CD4-positive, alpha-beta T cell treated with Interferon alpha-2 for 1 hour (primary cell): ENCODE data around the gene C1QC.

Source experiments
- DNase-seq, 2 donors: peaks; one replicate each; pipeline ENCODE4 v3.0.0-alpha.2; 2020 to 2022

C1QC gene

DNA sequence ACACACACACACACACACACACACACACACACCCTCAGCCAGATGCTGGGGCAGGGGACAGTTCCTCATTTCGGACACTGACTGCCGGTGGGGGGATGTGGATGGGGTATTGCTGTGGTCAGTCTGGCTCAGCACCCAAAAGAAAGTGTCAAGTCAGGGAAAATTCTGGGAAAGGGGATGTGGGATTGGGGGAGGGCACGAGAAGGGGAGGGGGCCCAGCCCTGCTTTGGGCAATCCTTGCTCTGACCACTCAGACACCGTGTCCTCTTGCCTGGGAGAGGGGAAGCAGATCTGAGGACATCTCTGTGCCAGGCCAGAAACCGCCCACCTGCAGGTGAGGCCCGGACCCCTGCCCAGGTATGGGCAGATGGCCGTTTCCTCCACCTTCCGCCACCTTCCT lies at the start of gene C1QC:
C1QC (plus strand) TSS at position 253 of the 400 bp plus-strand sequence. CDS start 391 bp downstream, outside the sequence.
- no peak for DNase-seq

DNA sequence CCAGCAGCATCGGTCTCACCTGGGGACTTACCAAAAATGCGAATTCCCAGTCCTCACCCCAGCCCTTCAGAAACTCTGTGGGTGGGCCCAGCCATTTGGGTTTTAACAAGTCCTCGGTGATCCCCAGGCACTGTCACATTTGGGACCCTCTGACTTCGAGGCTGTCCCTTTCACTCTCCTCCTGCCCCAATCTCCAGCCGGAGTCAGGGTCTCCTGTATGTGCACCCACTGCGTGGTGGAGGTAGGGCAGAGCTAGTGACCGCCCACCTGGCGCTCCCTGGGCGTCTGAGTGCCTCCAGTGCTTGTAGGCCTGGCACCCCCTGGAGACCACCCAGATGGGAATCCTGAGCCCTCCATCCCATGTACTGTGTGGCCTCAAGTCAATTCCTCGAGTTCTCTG lies 49.0 kb upstream of the C1QC start:
- no peak for DNase-seq

DNA sequence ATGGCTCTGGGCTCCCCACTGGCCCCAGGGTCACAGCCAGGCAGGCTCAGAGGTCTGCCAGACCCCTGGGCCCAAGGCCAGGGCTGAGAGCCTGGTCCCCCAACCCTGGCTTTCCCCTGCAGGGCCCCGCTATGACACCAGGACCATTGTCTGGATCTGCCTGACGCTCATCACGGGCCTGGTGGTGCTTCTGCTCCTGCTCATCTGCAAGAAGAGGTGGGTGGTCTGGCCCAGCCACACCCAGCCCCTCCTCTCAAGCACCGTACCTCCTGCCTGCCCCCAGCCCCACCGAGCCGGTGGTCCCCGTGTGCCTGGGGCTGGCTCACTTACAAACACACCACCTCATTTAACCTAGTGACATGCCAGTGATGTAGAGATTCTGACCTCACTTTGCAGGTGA lies 48.3 kb upstream of the C1QC start:
- DNase-seq, result no peak

DNA sequence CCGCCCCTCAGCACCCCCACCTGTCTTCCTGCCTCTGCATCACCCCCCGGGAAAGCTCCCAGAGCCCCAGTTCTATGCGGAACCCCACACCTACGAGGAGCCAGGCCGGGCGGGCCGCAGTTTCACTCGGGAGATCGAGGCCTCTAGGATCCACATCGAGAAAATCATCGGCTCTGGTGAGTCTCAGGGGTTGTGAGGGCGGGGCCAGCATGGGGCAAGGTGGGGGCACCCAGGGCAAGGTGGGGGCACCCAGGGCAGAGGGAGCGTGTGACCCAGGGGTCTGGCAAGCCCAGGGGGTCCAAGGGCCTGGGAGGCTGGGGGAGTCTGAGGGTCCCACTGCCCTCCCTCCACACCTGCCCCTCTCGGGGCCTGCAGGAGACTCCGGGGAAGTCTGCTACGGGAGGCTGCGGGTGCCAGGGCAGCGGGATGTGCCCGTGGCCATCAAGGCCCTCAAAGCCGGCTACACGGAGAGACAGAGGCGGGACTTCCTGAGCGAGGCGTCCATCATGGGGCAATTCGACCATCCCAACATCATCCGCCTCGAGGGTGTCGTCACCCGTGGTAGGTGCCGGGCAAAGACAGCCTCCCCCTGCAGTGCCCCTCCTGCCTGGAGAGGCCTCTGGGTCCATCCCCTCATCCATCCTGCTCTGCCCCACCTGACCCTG lies 46.0 kb upstream of the C1QC start:
- no peak for DNase-seq

DNA sequence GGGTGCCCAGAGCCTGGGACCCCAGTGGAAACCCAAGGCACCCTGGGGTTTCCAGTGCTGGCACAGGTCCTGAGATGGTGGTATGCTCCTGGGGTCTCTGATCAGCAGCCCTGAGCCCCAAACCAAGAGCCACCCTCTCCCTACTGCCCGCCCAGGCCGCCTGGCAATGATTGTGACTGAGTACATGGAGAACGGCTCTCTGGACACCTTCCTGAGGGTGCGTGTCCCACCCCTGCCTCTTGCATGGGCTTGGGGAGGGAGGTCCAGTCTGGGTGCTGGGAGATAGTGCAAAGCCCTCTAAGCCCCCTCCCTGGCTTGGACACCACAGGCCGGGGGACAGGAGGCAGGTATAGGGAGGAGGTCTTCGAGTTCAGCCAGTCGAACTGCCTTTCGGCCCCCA lies 45.4 kb upstream of the C1QC start:
- DNase-seq, result no peak

DNA sequence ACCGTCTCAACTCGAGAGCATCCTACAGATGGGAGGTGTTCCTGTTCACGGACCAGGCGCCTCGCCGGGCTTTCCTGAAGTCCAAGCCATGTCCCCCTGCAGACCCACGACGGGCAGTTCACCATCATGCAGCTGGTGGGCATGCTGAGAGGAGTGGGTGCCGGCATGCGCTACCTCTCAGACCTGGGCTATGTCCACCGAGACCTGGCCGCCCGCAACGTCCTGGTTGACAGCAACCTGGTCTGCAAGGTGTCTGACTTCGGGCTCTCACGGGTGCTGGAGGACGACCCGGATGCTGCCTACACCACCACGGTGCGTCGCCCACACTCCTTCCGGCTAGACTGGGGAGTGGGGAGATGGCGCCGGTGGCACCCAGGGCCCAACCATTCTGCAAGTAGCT lies 44.7 kb upstream of the C1QC start:
- DNase-seq, result no peak

DNA sequence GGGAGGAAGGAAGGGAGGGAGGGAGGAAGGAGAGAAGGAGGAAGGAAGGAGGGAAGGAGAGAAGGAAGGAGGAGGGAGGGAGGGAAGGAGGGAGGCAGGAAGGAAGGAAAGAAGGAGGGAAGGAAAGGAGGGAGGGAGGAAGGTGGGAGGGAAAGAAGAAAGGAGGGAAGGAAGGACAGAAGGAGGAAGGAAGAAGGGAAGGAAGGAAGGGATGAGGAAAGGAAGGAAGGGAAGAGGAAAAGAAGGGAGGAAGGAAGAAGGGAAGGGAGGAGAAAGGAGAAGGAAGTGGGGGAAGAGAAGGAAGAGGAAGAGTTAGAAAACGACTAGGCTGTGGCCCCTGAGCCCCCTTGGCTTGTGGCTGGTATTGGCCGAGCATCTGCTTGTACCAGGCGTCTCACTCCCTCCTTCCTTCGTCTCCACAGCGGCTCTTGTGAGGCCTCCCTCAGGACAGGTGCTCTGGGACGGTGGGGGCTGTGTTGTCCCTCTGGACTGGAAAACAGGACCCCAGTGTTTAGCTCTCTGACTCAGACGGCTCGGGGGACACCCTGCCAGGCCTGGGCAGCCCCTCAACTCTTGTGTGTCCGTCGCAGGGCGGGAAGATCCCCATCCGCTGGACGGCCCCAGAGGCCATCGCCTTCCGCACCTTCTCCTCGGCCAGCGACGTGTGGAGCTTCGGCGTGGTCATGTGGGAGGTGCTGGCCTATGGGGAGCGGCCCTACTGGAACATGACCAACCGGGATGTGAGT lies 43.2 kb upstream of the C1QC start:
- DNase-seq, result no peak

DNA sequence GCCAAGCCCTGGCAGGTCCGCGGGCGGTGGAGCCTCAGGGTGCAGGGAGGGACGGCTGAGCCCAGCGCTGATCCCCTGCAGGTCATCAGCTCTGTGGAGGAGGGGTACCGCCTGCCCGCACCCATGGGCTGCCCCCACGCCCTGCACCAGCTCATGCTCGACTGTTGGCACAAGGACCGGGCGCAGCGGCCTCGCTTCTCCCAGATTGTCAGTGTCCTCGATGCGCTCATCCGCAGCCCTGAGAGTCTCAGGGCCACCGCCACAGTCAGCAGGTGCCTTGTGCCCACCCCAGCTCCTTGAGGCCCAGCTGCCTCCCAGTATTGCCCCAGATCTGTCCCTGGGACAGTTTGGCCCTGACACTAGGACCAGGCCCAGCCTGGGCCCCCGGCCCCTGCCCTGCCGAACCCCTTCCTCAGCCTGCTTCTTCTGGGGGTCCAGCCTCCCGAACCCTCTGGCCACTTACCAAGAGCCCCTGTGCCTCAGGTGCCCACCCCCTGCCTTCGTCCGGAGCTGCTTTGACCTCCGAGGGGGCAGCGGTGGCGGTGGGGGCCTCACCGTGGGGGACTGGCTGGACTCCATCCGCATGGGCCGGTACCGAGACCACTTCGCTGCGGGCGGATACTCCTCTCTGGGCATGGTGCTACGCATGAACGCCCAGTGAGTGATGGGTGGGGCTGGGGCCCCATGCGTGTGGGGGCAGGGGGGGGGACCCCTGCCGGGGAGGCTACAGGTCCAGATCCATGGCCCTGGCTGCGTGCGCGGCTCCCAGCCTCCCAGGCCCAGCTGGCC lies 42.4 kb upstream of the C1QC start:
- no peak for DNase-seq

DNA sequence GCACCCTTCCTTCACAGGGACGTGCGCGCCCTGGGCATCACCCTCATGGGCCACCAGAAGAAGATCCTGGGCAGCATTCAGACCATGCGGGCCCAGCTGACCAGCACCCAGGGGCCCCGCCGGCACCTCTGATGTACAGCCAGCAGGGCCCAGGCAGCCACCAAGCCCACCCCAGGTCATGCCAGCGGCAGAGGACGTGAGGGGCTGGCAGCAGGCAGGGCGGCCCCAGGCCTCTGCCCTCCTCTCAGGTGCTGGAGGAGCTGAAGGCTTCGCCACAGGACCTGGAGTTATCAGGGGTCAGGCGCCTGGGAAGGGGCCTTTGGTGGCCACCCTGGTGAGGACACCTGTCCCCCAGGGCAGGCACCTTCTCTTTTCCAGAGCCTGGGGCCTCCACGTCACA lies 41.8 kb upstream of the C1QC start:
- DNase-seq, result no peak

DNA sequence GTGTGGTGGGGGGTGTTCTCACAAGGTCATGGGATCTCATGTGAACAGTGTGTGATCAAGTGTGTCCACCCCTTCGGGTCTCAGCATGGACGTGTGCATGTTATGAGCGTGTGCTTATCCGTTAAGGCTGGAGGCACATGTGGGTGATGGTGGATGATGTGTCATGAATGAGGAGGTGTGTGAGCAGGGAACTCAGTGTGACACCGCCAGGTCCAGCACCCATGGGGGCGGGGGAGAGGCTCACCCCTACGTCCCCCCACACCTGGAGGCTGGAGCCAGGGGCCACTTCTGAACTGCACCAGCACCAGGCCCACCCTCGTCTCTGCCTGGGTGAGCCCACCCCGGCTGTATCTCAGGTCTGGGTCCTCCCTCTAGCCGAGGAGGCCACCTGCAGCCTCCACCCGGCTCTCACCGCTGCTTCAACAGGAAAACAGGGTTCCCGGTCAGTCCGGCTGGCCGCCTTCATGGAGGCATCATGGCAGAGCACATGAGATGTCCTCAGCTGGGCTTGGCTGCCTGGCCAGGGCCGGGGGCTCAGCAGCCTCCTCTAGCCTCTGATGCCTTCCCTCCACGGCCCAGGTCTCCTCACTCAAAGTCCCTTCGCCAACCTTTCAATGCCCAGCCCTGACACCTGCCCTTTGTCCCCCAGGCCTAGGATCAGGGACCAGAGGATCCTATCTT lies 41.2 kb upstream of the C1QC start:
- DNase-seq, result no peak

DNA sequence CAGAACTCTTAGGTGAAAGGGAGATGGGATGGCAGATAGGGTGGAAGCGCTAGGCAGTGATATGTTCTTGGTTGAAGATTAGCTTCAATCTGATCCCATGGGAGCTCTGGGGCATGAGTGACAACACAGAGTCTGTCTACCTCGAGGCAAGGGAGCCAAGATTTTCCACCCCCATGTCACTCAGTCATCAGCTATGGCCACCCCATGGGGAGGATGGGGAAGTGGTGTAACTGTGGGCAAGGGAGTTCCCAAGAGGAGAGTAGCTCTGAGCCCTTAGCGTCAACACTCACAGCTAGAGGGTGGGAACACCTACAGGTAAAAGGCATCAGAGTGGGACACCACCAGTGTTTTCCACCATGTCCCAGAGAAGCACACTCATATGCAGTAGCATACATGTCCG lies 37.3 kb upstream of the C1QC start:
- no peak for DNase-seq

DNA sequence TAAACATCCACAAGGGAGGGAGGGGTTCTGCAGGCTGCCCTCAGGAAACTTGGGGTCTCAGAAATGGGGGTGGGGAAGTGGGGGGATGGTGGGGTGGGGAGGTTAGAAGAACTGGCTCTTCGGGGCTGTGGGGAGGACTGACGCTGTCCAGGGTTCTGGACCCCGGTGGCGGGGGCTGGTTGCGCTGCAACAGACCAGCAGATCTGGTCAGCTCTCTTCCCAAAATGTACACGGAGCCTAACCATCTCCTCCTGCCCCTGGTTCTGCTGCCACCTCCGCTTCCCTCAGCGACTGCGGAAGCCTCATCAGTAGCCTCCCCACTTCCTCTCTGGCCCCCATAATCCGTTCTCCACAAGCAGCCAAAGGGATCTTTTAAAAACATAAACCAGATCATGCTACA lies 36.3 kb upstream of the C1QC start:
- no peak for DNase-seq

DNA sequence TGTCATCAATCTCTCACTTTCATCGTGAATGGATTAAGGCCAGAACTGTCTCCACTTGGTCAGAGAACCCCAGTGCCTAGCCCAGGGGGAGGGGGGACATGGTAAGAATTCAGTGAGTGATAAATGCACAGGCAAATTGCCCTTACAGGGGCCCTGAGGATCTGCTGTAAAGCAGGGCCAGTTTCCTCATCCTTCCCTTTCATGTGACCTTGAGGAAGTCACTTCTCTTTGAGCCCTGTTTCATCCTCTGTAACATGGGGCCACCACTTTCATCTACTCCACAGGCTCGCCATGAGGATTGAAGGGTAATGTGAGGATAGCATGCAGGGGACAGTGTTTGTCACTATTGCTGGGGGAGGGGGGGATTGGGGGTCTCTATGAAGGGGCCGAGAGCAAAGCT lies 35.1 kb upstream of the C1QC start:
- DNase-seq, result no peak

DNA sequence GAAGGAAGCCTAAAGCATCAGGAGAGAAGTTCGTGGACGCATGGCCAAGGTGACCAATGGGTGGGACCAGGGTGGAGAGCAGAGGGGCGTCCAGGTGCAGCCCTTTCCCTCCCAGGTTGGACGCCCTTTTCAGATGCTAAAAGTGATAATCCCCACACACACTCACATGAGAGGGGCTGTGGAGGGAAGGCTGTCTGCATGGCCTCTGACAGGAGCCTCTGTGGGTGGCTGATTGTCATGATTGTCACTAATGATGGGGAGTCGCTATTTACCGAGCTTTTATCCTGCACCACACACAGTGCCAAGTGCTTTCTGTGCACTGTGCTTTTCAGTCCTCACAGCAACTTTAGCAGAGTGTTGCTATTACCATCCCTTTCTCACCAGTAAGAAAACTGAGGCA lies 34.1 kb upstream of the C1QC start:
- no peak for DNase-seq

DNA sequence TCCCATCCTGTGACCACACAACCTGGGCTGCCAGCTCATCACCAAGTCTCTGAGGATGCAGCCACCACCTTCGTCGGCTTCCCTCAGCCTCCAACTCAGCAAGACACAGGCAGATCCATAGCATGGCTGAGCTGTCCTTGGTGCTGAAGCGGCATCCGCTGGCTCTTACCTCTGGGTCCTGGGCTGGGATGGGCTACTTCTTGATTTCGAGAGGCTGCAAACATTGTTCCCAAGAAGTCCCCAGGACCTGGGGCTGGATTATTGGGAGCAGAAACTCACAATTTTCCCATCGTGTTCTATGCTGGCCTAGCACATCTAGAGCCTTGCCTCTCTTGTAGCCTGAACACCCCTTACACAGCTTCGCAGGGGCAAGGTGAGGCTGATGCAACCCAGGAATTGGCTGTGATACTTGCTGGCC lies 31.9 kb upstream of the C1QC start:
- DNase-seq, result no peak

DNA sequence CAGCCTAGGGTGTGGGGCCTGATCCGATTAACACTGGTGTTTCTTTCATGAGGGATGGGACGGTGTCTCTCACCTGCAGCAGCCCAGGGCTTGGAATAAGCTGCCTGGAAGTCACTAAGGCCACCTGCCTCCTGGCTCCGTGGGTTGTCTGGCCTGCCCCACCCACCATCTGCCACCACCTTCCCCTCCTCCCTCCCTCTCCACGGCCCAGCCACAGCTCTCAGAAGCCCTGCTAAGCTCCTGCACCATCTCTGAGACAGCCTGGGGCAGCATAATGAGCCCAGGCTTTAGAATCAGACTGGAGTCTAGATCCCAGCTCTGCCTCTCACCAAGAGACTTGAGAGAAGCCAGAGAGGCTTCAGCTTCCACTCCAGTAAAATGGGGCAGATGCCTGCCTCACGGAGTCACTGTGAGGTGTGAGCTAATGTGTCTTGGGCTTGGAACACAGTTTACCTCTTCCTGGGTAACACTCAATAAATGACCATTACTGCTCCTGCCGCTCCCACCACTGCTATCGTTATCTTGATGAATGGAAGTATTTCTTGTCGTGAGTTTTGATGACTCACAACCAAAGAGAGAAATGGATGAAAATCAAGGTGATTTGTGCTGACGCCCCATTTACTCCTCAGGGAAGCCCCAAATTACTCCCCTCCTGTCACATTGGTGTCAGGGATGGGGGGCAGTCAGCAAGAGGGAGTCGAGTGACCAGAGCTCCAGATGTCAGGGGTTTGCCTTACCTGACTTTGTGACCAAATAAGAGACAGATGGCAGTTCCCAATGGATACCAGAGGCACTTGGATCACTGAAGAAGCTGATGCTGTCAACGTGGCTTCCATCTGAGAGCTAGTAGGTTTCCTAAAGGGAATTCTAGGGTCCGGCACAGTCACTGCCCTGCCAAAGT lies 30.5 kb upstream of the C1QC start:
- DNase-seq, result no peak

DNA sequence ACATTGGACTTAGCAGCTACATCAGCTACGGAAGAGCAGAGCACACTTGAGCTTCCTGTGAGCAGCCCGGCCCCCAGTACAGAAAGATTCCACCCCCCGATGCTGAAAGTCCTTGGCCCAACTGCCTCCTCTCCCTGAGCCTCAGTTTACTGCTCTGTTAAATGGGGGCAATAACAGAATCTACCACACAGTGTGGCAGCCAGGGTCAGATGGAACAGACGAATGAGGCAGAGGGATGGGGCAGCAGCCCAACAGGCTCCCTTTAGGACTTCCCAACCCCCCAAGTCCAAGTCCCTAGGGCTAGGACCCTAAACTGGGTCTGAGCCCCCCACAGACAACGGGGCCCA lies 29.9 kb upstream of the C1QC start:
- no peak for DNase-seq

DNA sequence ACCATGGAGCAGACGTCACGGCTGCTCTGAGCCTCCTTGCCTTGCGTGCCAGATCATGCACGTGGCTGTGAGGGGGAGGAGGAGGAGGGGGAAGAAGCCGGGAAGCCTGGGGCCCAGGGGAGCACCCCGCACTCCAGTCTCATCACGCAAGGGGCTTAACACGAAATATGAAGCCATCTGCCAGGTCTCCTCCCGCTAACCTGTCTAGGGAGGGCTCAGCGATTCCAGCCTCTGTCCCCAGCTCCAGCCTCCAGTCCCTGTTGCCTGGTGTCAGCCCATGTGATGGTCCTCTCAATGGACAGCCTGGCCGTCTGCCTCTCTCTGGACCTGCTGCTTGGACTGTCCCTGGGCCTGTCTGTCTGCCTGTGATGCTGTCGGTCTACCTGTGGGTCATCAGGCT lies 29.5 kb upstream of the C1QC start:
- DNase-seq, result no peak

DNA sequence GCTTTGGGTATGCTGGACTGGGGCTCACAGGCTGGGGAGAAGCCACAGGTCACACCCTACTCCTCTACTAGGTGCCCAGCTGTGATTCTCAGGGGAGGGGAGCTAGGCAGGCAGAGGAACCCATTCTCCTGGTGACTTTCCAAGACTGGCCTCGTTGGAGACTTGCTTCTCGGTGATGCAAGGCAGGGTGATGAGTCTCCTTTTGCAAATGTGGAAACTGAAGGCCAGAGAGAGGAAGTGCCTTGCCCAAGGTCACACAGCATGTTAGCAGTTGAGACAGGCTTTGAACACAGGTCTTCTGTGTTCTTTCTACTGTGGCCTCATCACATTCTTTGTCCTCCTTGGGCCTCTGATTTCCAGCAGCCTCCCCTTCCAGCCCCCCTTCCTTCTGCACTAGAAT lies 27.5 kb upstream of the C1QC start:
- no peak for DNase-seq

DNA sequence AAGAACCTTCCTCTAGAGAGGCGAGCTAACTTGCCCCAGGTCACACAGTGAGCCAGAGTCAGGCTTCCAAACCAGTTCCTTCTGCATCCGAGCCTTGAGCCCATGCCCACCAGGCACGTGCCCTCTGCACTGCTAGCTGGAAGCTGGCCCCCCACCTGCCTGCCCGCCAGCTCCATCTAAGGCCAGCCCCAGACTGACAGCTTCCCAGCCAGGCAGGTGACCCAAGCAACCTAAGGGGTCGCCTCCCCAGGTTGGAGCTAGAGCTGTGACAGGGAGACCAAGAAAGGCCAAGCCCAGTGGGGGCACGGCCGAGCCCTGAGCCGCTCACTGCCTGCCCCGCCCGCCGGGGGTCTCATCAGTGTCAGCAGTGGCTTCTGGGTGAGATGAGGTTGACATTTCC lies 26.9 kb upstream of the C1QC start:
- no peak for DNase-seq

DNA sequence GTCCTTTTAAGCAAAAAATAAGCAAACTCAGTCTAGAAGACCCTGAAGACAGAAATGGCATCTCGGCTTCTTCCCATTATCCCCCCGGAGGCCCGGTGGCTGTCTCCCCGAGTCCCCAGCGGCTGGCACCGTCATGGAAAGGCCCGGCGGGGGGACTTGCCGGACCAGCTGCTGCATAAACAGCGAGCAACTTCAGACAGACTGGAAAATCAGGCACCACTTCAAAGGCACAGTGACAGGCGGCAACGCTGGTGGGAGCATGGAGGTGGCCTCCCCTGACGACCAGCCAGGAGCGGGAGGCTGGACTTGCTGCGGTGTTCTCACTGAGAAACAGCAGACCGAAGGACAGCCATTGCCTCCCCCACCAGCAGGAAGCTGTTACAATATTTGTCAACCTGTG lies 25.4 kb upstream of the C1QC start:
- no peak for DNase-seq

DNA sequence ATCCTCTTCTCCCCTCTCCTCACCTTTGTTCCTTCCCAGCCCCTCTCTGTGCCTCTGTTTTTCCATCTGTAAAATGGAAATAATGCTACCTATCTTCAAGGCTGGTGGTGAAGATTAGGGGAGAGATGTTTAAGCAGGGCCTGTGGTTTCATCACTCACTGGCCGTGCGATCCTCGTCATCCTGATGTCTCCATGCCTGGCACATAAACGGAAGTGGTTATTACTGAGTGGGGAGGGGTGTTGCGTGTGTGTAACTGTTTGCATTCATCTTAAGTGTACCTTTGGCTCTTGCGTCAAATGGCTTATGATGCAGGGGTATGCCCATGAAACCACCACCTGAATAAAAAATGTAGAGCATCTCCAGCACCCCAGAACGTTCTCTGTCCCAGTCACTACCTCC lies 24.2 kb upstream of the C1QC start:
- no peak for DNase-seq

DNA sequence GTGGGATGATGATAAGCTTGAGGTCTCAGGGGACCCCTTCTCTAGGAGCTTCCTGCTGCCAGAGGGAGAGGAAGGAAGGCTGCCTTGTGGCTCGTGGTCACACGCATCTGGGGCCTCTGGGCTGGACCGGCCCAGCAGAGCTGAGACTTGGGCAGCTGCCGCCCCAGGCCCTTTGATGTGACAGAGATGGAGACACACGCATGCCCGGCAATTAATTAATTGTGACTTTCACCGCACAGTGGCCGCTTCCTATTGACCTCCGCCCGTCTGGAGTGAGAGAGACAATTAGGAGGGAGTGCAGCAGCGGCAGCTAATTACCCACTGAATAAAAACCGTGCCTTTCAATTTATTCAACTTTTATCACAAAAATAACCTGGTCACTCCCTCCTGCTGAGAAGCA lies 23.6 kb upstream of the C1QC start:
- DNase-seq, result no peak
